DMS153 treated with DMSO at 0.1 percent for 48 hours (cell line): Measurements from ENCODE around the gene EBPL.
"Not testable (repeated sequence)": the region's sequence is repeated elsewhere in the genome, so short reads cannot be mapped to it uniquely, and the experiment has no call there.

Experiments
- DNase-seq: peaks from one replicate; lab custom pipeline; 2025; ENCODE audit not compliant: unreplicated experiment; lab: John Stamatoyannopoulos, UW

Gene EBPL

DNA sequence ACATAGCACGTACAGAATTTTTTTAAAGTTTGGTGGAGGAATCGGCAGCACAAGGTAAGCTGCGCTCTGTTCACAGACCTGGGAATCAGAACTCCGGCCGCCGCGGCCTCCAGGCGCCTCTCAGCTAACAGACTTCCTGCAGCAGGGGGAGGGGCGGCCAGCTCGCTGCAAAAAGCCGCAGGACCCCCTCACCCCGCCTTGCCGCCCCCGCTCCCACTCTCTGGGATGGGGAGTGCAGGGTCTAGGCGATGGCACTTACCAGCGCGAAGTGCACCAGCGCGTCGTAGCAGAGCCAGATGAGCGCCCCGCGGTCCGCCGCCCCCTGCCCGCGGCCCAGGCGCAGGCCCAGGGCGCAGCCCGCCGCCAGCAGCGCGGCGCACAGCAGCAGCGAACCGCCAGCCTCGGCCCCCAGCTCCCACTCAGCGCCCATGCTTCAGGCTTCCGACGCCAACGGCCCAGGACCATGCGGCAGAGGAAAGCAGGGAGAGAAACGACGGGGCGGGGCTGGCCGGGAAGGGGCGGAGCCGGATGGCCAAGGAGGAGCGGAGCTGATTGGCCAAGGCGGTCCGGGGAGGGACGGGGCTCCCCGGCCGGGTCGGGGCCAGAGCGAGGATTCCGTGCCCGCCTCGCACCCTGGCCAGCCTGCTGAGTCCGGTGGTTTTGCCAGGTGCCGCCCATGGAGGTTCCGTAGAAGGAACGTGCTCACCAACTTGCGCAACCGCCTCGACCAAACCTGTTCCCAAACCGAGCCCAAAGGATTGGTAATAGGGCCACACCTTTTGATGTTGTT is at the start of gene EBPL:
Gene EBPL, minus strand, starts transcription at position 492 of the 790 bp plus-strand sequence. Its CDS starts 62 bp downstream, at position 430.
- peak; percentile 65 for DNase-seq

DNA sequence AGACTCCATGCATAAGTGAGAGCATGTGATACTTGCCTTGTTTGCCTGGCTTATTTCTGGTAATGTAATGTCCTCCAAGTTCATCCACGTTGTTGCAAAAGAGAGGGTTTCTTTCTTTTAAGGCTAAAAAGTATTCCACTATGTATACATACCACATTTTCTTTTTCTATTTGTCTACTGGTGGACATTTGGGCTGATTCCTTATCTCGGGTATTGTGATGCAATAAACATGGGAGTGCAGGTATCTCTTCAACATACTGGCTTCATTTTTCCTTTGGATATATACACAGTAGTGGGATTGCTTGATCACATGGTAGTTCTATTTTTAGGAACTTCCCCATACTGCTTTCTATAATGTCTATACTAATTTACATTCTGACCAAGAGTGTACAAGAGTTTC is 49.6 kb upstream of the EBPL start:
- no peak for DNase-seq

DNA sequence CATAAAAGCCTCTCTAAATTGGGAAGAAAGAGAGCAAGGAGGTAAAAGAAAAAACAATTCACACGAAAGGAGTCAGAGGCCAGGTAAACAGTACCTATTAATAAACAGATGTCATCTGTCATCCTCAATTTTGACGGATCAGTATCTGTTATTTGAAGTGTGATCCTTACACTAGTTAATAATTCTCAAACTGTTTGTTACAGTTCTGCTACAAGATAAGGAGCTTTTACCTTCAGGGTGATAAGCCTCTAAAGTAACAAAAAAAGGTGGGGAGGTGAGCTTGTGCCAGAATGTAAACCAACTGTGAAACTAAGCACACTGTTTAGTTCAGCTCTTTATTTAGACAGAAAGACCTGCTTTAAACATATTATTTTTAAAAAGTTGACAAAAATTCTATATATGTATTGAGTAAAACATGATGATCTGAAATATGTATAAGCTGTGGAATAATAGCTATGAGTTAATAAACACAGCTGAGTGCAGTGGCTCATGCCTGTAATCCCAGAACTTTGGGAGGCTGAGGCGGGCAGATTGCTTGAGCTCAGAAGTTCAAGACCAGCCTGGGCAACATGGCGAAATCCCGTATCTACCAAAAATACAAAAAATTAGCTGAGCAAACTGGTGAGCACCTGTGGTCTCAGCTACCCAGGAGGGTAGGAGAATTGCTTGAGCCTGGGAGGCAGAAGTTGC is 48.4 kb upstream of the EBPL start:
- DNase-seq, result no peak

DNA sequence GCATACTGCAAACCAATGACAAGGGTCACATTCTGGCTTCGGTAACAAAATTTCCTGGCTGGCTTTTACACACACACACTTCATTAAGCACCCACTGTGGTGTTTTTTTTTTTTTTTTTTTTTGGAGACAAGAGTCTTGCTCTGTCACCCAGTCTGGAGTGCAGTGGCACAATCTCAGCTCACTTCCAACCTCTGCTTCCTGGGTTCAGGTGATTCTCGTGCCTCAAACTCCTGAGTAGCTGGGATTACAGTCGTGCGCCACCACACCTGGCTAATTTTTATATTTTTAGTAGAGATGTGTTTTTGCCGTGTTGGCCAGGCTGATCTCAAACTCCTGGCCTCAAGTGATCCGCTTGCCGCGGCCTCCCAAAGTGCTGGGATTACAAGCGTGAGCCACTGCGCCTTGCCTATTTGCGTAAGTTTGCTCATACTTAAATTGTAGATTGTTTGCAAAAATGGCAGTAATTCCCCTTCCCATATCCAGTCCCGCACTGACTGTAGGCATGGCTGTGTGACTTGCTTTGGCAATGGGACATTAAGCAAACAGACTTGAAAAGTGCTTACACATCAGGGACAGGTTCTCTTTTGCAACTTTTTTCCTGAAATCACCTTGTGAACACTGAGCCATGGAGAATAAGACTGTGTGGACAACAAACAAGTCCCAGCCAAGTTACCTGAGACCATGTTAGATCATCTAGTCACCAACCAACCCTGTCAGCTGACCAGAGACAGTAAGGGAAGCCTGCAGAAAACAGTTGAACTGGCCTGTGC is 42.1 kb upstream of the EBPL start:
- no peak for DNase-seq

DNA sequence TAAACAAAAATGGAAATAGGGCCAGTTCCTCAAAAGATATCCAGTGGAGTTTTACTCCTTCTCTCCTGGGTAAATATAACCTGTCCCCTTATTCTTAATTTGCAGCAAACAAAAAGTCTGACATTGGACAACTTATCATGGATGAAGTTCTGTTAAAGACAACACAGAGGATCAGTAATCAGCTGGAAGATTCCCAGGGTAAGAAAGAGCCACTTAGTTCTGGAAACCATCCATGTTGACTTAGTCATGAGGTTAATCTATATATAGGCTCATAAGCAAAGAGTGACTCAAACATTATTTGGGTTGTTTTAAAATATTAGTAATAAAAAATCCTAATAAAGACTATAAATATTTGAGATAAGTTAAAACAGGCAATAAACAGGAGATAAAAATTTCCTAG is 40.5 kb upstream of the EBPL start:
- no peak for DNase-seq

DNA sequence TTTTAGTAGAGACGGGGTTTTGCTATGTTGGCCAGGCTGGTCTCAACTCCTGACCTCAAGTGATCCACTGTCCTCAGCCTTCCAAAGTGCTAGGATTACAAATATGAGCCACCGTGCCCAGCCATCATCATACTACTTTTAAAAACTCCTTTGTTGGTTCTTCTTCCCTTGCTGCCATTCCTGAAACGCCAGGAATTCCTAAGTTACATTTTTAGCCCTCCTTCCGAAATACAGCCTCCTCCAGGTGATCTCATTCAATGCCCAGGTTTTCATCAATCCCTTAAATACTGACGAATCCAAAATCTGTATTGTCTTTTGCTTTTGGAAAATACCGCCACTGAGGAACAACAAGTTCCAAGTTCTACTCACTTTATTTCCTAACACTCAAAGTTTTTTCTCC is 25.3 kb upstream of the EBPL start:
- DNase-seq, result no peak

DNA sequence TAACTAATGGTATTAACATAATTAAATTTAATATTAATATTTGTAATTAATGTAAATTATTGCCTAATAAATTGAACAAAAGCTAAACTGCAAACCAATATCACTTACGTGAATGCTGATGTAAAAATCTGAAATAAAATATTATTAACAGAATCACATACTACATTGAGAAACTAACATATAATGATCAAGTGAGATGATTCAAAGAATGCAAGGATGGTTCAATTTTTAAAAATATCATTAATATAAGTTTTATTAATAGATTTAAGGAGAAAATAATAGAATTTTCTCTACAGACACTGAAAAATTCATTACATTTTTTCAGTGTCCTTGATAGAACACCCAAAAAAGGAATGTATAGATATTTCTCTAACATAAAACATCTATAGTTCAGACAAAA is 23.5 kb upstream of the EBPL start:
- no peak for DNase-seq

DNA sequence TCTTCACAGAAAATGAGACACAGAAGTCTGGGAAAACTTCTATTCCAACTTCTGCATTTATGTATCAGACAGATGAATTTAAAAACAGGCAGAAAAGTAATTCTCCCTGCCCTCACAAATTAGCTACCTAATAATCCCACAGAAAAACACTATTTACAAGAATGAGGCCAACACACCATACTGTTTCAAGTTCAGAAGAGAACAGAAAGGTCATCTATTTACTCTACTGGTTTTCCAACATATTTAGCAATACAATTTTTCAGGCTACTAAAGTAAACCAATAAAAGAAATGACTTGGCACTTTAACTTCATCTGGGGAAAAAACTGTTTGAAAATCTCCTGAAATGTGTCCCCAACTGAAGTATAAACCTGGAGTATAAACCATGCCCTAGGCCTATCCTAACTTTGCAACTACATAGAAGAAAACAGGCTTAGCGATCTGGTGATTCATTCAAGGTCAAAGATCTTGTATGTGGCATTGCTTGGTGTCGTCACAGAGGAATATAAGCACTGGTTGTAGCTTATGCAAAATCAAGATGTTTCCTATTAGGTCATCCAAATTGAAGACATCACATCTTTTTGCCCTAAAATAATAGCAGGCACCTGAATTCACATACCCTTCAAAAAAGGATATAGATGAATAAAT is 20.1 kb upstream of the EBPL start:
- DNase-seq, result no peak

DNA sequence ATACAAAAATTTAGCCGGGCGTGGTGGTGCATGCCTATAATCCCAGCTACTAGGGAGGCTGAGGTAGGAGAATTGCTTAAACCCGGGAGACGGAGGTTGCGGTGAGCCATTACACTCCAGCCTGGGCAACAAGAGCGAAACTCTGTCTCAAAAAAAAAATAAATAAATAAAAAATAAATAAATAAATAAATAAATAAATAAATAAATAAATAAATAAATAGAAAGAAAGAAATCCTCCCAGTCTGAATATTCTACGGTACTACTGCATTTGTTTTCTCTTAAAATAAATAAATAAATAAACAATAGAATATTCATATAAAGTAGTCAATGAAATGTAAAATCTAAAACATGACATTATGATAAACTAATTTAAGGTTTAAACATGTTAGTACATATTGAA is 13.0 kb upstream of the EBPL start:
- DNase-seq, result not testable (repeated sequence)

DNA sequence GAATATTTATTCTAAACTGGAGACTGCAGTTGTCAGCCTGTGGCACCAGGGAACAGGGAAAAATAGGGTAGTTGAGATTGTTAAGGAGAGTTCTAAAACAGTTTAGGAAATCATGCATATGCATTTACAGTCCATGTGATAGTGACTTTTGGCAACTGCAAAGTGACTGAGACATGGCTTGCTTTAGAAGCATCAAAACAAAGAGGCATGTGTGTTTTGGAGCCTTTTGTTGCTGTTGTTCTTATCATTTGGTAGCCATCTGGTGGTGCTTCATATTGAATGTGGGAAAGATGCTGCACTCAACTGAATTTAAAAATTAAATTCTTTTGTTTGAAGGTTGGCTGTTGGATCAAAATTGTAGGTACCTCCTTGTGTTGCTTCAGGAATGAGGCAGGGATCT is 10.2 kb upstream of the EBPL start:
- DNase-seq, result no peak

DNA sequence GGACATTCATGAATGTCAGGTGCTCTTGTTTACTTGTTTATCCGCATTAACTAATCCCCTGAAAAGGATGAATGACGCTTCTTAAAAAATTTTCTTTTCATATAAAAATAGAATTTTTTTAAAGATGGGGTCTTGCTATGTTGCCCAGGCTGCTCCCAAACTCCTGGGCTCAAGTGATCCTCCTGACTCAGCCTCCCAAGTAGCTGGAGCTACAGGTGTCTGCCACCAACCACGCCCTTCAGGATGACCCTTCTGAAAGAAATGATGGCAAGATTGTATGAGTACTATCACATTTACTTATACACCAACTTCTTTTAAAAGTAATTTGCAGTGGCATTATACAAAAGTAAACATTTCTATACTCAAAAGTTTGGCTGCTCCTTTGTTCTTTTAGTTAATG is 6.2 kb upstream of the EBPL start:
- DNase-seq, result no peak

DNA sequence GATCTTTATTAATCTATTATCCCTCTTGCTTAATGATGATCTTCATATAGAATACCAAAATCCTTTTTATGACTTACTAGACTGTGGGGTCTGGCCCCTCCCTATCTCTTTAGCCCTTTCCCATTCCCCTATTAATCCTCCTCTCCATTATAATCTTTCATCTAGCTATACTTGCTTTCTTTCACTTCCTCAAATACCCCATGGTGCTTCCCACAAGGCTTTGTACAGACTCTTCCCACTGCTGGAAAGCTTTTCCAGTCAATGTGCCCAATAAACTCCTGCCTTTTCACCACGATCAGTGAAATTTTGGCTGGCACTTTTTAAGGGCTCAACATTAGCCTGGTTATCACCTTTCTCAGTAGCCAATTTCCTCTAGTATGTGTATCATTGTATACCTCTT is 3.2 kb upstream of the EBPL start:
- DNase-seq, result no peak

DNA sequence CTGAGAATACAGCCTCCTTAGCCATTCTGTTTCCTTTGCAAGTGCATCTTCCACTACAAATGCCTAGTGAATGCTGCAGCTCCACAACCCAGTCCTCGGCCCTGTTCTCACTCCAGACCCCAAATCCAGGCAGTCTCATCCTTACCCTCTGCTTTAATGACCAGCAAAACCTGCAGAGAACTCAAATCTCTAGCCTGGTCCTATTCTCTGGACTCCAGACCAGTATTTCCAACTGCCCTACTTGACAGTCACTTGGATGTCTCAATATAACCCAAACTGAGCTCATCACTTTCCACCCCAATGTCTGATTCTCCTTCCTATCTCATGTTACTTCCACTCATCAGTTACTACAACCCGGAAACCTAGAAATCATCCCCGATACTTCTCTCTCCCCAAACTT is 2.6 kb upstream of the EBPL start:
- no peak for DNase-seq

DNA sequence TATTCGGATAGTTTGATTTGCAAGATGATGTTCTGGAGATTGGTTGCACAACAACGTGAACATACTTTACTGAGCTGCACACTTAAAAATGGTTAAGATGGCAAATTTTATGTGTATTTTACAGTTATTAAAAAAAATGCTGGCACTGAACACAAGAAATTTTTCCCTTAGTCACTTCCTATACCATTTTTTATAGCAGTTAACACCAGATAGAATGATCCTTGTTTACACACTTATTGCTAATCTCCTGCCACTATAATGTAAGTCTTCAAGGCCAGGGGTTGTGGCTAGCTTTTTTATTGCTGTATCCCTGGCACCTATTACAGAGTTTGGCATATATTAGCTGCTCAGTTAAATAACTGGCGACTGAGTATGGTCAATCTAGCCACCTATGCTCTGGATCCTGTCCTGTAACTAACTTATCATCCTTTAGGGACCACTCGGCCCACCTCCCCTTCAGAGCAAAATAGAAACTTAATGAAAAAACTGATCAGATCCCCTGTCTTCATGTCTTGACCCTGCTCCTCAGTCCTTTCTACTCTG is 2.0 kb upstream of the EBPL start:
- DNase-seq, result no peak

DNA sequence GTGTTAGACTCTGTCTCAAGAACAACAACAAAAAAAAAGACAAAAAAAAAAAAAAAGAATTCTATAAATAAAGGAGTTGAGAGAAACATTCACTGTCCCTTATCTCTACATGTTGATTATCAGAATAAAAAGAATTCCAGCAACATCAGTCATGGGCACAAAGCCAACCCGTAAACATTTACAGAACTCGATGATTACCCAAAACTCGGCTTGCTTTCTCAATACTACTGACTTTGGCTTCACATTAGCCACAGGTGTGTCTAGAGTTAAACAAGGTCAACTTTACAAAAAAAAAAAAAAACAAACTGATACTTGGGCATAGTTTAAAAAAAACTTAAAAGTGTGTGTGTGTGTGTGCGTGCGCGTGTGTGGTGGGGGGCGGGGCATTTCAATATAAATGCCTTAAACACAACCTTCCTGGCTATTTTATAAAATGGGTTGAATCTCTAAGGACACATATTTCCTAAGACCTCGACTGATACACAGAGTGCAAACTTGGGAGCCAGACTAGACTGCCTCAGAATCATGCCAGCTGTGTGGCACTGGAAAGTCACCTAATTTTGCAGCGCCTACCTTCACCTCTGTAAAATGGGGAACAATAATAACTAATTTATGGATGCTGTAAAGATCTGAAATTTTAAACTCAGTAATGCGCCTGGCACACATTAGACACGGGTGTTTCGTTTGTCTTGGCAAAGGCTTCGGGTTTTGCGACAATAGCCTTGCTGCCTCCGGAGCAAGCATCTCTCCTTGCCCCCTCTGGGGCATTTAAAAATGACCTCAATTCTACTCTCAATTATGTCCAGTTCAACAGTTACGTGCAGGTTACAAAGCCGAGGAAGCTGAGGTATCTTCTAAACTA is 922 bp downstream of the EBPL start:
- peak; percentile 0 for DNase-seq

DNA sequence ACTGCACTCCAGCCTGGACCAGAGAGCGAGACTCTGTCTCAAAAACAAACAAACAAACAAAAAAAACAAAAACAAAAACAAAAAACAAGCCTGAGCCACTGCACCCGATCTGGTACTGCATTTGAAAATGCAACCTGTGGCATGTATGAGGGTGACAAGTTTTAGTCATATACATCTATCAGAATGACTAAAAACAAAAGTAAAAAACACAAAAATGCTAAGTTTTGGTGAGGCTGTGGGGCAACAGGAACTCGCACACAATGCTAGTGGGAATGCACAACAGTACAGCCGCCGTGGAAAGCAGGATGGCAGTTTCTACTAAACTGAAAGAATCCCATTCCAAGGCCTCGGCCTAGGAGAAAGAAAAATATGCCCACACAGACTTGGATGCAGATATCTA is 7.8 kb downstream of the EBPL start:
- no peak for DNase-seq

DNA sequence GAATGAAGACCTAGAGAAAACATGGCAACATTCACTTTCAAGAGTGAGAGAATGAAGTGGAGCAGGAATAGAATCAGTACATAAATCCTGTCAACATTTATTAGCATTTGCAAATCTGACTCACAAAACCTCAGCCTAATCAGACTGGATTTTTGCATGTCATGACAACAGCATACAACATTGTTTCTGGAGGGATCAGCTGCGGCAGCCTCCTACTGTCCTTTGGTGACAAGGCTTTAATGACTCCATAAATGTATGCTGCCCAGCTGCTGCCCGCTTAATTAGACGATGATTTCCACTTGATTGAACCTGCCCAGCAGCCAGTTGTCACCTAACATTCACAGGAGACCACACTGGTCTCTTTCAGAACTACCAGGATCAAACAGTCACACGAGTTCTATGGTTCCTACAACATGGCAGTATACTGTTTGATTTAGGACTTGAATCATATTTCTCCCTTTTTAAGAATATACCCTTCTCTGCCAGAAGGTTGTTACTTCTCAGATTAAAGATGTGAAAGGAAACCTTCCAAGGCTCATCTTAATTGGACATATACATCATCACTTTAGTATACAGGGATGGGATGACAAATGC is 9.3 kb downstream of the EBPL start:
- DNase-seq, result no peak

DNA sequence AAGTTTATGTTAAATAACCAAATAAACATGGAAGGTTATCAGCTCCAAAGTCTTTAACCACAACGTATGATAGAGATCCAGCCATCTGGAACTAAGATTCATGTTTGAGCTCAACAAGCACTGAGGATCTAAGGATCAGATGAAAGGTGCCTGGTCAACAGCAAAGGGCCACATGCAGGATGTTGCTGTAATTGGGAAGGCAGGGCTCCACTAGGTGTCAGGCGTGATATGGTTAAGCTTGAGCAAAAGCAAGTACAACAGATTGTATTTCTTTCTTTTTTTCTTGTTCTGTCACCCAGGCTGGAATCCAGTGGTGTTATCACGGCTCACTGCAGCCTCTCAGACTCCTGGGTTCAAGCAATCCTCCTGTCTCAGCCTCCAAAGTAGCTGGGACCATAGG is 12.0 kb downstream of the EBPL start:
- DNase-seq, result no peak

DNA sequence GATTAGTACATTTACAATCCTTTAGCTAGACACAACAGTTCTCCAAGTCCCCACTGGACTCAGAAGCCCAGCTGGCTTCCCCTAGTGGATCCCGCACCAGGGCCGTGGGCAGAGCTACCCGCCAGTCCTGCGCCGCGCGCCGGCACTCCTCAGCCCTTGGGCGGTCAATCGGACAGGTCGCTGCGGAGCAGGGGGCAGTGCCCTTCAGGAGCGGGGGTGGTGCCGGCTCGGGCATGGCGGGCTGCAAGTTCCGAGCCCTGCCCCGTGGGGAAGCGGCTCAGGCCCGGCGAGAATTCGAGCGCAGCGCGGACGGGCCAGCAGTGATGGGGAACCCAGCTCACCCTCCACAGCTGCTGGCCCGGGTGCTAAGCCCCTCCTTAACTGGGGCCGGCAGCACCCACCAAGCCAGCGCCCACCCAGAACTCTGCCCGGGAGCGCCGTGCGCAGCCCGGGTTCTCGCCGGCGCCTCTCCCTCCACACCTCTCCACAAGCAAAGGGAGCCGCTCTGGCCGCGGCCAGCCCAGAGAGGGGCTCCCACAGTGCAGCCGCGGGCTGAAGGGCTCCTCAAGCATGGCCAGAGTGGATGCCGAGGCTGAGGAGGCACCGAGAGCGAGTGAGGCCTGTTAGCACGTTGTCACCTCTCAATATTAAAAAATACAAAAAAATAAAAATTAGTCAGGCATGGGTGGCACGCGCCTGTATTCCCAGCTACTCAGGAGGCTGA is 12.9 kb downstream of the EBPL start:
- no peak for DNase-seq
